Neural progenitor cell (in vitro differentiated cells): ENCODE measurements around the gene ABCD3. TPM values are rescaled to one million over a fixed set of nuclear protein-coding genes. Genes with fewer than 3 reads are reported as not detected.
"Not testable (repeated sequence)": the region's sequence is repeated elsewhere in the genome, so short reads cannot be mapped to it uniquely, and the experiment has no call there.

Experiments
- DNase-seq: peaks from one replicate; pipeline ENCODE4 v3.0.0-alpha.2; 2016; ENCODE audit warnings: low spot score
- H2AFZ ChIP-seq: fragments of 200-600 bp; sonication (generic); replicated peaks from 2 replicates; pipeline ENCODE4 v1.6.1; 2016; ENCODE audit warnings: antibody characterized with exemption
- H3F3A ChIP-seq: fragments of 200-600 bp; sonication (generic); 2 replicates; pipeline ENCODE4 v1.6.1; 2016; ENCODE audit warnings: antibody characterized with exemption, low read depth
- H3K27ac ChIP-seq: fragments of 200-600 bp; sonication (generic); 2 replicates; pipeline ENCODE4 v1.5.1; 2016; ENCODE audit warnings: mild to moderate bottlenecking
- H3K27me3 ChIP-seq: fragments of 200-600 bp; sonication (generic); 2 replicates; pipeline ENCODE4 v1.6.1; 2016; ENCODE audit warnings: mild to moderate bottlenecking, moderate library complexity
- H3K36me3 ChIP-seq: fragments of 200-600 bp; sonication (generic); 2 replicates; pipeline ENCODE4 v1.5.1; 2016
- H3K4me1 ChIP-seq: fragments of 200-600 bp; sonication (generic); 2 replicates; pipeline ENCODE4 v1.6.1; 2016; ENCODE audit warnings: mixed run types
- H3K4me2 ChIP-seq: fragments of 200-600 bp; sonication (generic); 2 replicates; pipeline ENCODE4 v1.6.1; 2016
- H3K4me3 ChIP-seq: fragments of 200-600 bp; sonication (generic); 2 replicates; pipeline ENCODE4 v1.5.1; 2016
- H3K79me2 ChIP-seq: fragments of 200-600 bp; sonication (generic); 2 replicates; pipeline ENCODE4 v1.6.1; 2016; ENCODE audit warnings: low read depth
- H3K9ac ChIP-seq: fragments of 200-600 bp; sonication (generic); 2 replicates; pipeline ENCODE4 v1.6.1; 2016
- H3K9me3 ChIP-seq: fragments of 200-600 bp; sonication (generic); 2 replicates; pipeline ENCODE4 v1.5.1; 2016; ENCODE audit warnings: low read depth
- H4K20me1 ChIP-seq: fragments of 200-600 bp; sonication (generic); 2 replicates; pipeline ENCODE4 v1.6.1; 2016; ENCODE audit warnings: low read depth
- H3K27ac Mint-ChIP-seq: 3 replicates; pipeline ENCODE4 v1.8.0; 2021; ENCODE audit warnings: mixed read lengths
- H3K27me3 Mint-ChIP-seq: 2 replicates; pipeline ENCODE4 v1.8.0; 2022; ENCODE audit warnings: low read depth, mild to moderate bottlenecking, inconsistent platforms, moderate library complexity, mixed read lengths; ENCODE audit not compliant: insufficient read depth
- H3K36me3 Mint-ChIP-seq: 3 replicates; pipeline ENCODE4 v1.8.0; 2021; ENCODE audit warnings: mixed read lengths
- H3K4me1 Mint-ChIP-seq: 3 replicates; pipeline ENCODE4 v1.8.0; 2021; ENCODE audit warnings: mixed read lengths
- H3K4me3 Mint-ChIP-seq: 3 replicates; pipeline ENCODE4 v1.8.0; 2021; ENCODE audit warnings: mild to moderate bottlenecking, moderate library complexity, mixed read lengths
- H3K9me3 Mint-ChIP-seq: 3 replicates; pipeline ENCODE4 v1.8.0; 2020; ENCODE audit warnings: mixed read lengths
- EZH2 ChIP-seq: fragments of 200-600 bp; sonication (generic); IDR thresholded peaks from 2 replicates; pipeline ENCODE4 v1.6.1; 2017; ENCODE audit warnings: antibody characterized with exemption, mild to moderate bottlenecking, moderate library complexity
- EZH2phosphoT487 ChIP-seq: fragments of 200-600 bp; sonication (generic); IDR thresholded peaks from 2 replicates; pipeline ENCODE4 v1.6.1; 2017; ENCODE audit warnings: antibody characterized with exemption
- total RNA-seq: library from RNA; depleted of rRNA; stranded (reverse); fragments of >200 nt; gene quantifications from 2 replicates; pipeline ENCODE4 v1.2.3, GENCODE V29; 2015; ENCODE audit warnings: low replicate concordance
- TF ChIP-seq, protein P1 (sequence below): fragments of 200-600 bp; sonication (generic); IDR thresholded peaks from 2 replicates; pipeline ENCODE4 v1.5.1; 2017; ENCODE audit warnings: antibody characterized with exemption, mild to moderate bottlenecking

ABCD3 gene
- total RNA-seq, 1 donor from 2014 or later, result 45.1 TPM

DNA sequence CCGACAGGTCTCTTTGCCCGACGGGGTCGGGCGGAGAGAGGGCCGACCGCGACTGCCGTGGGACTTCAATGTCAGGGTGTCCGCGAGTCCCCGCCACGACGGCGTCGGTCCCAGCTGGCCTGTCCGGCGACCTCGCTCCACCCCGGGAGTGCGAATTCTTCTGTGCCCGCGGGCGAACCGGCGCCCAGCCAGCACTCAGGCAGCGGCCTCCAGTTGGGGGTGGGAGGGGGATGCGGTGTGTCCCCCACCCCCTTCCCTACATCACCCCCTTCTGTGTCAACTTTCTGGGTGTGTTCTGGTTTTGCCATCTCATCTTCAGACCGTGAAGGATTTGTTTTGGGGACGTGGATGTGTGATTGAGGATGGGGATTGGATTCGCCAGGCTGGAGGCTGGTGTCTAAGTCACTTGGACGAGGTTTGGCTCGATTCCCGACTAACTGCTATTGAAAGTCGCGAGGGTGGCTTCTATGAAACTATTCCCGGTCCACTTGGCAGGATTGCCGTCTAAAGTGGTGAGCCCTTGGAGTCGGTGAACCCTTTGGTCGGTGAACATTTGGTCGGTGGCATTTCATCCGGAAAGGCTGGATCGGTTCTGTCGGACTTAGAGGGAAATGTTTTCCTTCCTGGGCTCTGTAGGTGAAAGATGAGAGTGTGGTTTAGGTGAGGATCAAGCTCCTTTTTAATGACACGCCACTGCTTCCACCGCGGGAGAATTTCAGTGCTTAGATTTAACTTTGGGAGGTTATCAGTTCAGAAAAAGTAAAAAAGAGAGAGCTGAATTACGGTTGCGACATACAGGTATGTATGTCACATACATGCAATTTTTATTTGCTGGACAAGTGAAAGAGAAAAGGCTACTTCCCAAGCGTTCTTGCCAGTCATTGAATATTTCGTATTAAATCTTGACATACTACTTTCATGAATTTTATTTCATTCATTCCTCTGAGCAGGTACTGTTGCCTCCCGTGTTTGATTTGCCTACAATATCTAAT lies 771 bp downstream of the ABCD3 start:
- H3K9ac ChIP-seq, result peak overlapping the region; percentile 45
- H3F3A ChIP-seq, result no peaks in the 10 kb centered on the region
- H3K4me3 ChIP-seq, result peak overlapping the region; percentile 93
- Mint-ChIP-seq H3K4me1 (peaks cover 17% of the 10 kb centered on the region), H3K36me3 (no peaks in the 10 kb centered on the region), H3K27ac (peak overlapping the region; percentile 8), H3K27me3 (no peaks in the 10 kb centered on the region), H3K9me3 (no peaks in the 10 kb centered on the region), H3K4me3 (peak overlapping the region; percentile 96)
- no peak overlapping the region for H3K27ac ChIP-seq
- no peaks in the 10 kb centered on the region for H3K9me3 ChIP-seq
- peaks cover 29% of the 10 kb centered on the region for H4K20me1 ChIP-seq
- H3K27me3 ChIP-seq, result peaks cover 10% of the 10 kb centered on the region
- H2AFZ ChIP-seq, result peak overlapping the region; percentile 97
- peak; percentile 58 for DNase-seq
- no peaks in the 10 kb centered on the region for H3K36me3 ChIP-seq
- TF ChIP-seq EZH2phosphoT487 (peak; percentile 23), EZH2 (peak; percentile 27)
- TF ChIP-seq, protein P1, sequence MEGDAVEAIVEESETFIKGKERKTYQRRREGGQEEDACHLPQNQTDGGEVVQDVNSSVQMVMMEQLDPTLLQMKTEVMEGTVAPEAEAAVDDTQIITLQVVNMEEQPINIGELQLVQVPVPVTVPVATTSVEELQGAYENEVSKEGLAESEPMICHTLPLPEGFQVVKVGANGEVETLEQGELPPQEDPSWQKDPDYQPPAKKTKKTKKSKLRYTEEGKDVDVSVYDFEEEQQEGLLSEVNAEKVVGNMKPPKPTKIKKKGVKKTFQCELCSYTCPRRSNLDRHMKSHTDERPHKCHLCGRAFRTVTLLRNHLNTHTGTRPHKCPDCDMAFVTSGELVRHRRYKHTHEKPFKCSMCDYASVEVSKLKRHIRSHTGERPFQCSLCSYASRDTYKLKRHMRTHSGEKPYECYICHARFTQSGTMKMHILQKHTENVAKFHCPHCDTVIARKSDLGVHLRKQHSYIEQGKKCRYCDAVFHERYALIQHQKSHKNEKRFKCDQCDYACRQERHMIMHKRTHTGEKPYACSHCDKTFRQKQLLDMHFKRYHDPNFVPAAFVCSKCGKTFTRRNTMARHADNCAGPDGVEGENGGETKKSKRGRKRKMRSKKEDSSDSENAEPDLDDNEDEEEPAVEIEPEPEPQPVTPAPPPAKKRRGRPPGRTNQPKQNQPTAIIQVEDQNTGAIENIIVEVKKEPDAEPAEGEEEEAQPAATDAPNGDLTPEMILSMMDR, result no peak
- H3K4me1 ChIP-seq, result peaks cover 26% of the 10 kb centered on the region
- peak overlapping the region; percentile 76 for H3K4me2 ChIP-seq
- H3K79me2 ChIP-seq, result peaks cover 52% of the 10 kb centered on the region

DNA sequence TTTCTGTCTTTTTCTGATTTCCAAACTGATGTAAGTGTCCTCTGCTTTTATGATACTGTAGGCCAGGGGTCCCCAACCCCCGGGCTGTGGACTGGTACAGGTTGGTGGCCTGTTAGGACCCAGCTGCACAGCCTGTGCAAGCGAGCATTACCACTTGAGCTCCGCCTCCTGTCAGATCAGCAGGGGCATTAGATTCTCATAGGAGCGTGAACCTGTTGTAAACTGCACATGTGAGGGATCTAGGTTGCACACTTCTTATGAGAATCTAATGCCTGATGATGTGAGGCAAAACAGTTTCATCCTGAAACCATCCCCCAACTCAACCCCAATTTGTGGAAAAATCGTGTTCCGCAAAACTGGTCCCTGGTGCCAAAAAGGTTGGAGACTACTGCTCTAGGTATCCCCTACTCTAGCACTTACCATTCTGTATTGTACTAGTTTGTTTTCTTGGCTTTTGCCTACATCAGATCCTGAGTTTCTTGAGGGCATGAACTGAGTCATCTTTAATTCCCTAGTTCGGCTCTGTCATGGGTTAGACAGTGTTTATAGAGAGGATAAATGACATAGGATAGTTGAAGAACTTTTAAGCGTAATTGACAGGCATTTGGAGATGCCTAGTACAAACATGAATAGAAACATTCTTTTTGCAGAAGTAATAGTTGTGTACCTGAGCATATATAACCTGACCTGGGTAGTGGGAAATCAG lies 4.1 kb downstream of the ABCD3 start:
- Histone ChIP-seq H3K9me3 (no peaks in the 10 kb centered on the region), H3K27me3 (peaks cover 10% of the 10 kb centered on the region), H3K79me2 (peaks cover 84% of the 10 kb centered on the region), H3K27ac (no peak overlapping the region), H3K4me2 (no peak overlapping the region), H2AFZ (no peak overlapping the region), H4K20me1 (peaks cover 52% of the 10 kb centered on the region), H3F3A (no peaks in the 10 kb centered on the region), H3K9ac (no peak overlapping the region), H3K36me3 (no peaks in the 10 kb centered on the region), H3K4me3 (no peak overlapping the region), H3K4me1 (peaks cover 34% of the 10 kb centered on the region)
- H3K27ac Mint-ChIP-seq, result no peak overlapping the region
- no peak for DNase-seq
- peaks cover 2% of the 10 kb centered on the region for H3K9me3 Mint-ChIP-seq
- peaks cover 3% of the 10 kb centered on the region for H3K36me3 Mint-ChIP-seq
- peaks cover 19% of the 10 kb centered on the region for H3K4me1 Mint-ChIP-seq
- TF ChIP-seq EZH2 (no peak), EZH2phosphoT487 (no peak)
- TF ChIP-seq, protein P1, result no peak
- H3K4me3 Mint-ChIP-seq, result no peak overlapping the region
- no peaks in the 10 kb centered on the region for H3K27me3 Mint-ChIP-seq

DNA sequence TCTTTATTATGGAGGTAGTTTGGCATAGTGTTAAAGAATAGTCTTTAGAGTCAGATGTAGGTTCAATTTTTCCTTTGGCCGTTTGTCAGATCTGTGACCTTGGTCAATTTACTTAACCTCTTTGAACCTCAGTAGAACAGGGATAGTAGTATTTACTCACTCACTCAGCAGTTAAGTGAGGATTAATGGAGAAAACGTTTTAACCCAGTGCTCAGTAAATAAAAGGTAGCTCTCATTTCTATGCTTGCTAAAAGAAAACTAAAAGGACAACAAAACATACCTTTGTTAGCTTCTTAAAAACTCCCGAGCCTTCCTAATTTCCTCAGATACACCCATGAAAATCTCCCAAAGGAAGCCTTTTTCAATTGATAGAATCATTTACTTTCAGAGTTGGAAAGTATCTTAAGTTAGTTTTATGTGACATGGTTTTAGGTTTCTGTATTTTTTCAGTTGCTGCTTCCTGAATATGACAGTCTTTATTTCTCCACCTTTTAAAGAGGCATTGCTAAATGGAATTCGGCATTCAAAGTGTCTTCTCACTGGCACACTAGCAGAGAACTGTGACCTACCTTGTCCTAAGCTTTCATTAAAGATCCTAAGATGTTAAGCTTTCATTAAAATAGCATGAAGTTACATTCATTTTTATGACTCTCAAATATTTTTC lies 7.8 kb downstream of the ABCD3 start:
- H3K36me3 Mint-ChIP-seq, result peaks cover 25% of the 10 kb centered on the region
- Histone ChIP-seq H3K4me2 (peak overlapping the region; percentile 28), H3K79me2 (peaks cover 89% of the 10 kb centered on the region), H3K9me3 (no peaks in the 10 kb centered on the region), H3K27me3 (no peaks in the 10 kb centered on the region), H3K4me1 (peaks cover 17% of the 10 kb centered on the region), H3K27ac (no peak overlapping the region), H3F3A (no peaks in the 10 kb centered on the region), H3K36me3 (no peaks in the 10 kb centered on the region), H4K20me1 (peaks cover 33% of the 10 kb centered on the region), H3K4me3 (no peak overlapping the region), H2AFZ (no peak overlapping the region), H3K9ac (no peak overlapping the region)
- no peak overlapping the region for H3K4me3 Mint-ChIP-seq
- TF ChIP-seq, protein P1, result no peak
- no peak for TF ChIP-seq EZH2phosphoT487
- no peak for TF ChIP-seq EZH2
- no peak for DNase-seq
- H3K4me1 Mint-ChIP-seq, result peaks cover 2% of the 10 kb centered on the region
- H3K27me3 Mint-ChIP-seq, result peaks cover 2% of the 10 kb centered on the region
- H3K9me3 Mint-ChIP-seq, result peaks cover 26% of the 10 kb centered on the region
- H3K27ac Mint-ChIP-seq, result no peak overlapping the region

DNA sequence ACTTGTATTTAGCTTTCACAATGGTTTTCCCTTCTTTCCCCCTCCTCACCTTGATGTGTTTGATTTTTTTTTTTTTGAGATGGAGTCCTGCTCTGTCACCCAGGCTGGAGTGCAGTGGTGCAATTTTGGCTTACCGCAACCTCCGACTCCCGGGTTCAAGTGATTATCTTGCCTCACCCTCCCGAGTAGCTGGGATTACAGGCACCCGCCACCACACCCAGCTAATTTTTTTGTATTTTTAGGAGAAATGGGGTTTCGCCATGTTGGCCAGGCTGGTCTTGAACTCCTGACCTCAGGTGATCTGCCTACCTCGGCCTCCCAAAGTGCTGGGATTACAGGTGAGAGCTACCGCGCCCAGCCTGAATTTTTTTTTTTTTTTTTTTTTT lies 8.3 kb downstream of the ABCD3 start:
- not testable (repeated sequence) for H2AFZ ChIP-seq, H3K27ac Mint-ChIP-seq, H3K4me3 Mint-ChIP-seq, H3K27me3 Mint-ChIP-seq, H3K36me3 ChIP-seq, H3K4me3 ChIP-seq, DNase-seq, H3K9ac ChIP-seq, H3K27ac ChIP-seq, H3K9me3 ChIP-seq, H3K27me3 ChIP-seq, H3K4me1 Mint-ChIP-seq, H3K4me2 ChIP-seq, H3F3A ChIP-seq
- Histone ChIP-seq H3K4me1 (peaks cover 17% of the 10 kb centered on the region), H4K20me1 (peaks cover 33% of the 10 kb centered on the region), H3K79me2 (peaks cover 89% of the 10 kb centered on the region)
- H3K9me3 Mint-ChIP-seq, result peaks cover 28% of the 10 kb centered on the region
- peaks cover 25% of the 10 kb centered on the region for H3K36me3 Mint-ChIP-seq
